Measurements from ENCODE around the gene PRR19.

DNA sequence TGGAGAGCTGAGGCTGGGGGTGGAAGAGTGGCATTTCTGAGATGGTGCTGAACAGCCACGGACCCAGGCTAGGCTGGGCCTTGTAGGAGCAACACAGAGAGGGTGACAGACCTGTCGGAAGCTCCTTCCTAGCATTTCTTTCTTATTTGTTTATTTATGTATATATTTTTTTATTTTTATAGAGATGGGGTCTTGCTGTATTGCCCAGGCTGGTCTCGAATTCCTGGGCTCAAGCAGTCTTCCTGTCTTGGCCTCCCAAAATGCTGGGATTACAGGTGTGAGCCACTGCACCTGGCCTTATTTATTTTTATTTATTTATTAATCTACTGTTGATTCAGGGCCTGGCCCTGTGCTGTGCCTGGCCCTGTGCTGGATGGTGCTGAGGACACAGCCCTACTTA is 26.4 kb upstream of the PRR19 start:
- TF ChIP-seq, protein P1, sequence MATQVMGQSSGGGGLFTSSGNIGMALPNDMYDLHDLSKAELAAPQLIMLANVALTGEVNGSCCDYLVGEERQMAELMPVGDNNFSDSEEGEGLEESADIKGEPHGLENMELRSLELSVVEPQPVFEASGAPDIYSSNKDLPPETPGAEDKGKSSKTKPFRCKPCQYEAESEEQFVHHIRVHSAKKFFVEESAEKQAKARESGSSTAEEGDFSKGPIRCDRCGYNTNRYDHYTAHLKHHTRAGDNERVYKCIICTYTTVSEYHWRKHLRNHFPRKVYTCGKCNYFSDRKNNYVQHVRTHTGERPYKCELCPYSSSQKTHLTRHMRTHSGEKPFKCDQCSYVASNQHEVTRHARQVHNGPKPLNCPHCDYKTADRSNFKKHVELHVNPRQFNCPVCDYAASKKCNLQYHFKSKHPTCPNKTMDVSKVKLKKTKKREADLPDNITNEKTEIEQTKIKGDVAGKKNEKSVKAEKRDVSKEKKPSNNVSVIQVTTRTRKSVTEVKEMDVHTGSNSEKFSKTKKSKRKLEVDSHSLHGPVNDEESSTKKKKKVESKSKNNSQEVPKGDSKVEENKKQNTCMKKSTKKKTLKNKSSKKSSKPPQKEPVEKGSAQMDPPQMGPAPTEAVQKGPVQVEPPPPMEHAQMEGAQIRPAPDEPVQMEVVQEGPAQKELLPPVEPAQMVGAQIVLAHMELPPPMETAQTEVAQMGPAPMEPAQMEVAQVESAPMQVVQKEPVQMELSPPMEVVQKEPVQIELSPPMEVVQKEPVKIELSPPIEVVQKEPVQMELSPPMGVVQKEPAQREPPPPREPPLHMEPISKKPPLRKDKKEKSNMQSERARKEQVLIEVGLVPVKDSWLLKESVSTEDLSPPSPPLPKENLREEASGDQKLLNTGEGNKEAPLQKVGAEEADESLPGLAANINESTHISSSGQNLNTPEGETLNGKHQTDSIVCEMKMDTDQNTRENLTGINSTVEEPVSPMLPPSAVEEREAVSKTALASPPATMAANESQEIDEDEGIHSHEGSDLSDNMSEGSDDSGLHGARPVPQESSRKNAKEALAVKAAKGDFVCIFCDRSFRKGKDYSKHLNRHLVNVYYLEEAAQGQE (IDR thresholded peaks at IDR 0.05; ENCODE audit: borderline replicate concordance) = no peak
- TF ChIP-seq CTCF (IDR thresholded peaks at IDR 0.05; ENCODE audit: poor library complexity, severe bottlenecking) = no peak
- no peak for TF ChIP-seq RAD21 (conservative IDR thresholded peaks at IDR 0.05)
- no peak for TF ChIP-seq POLR2AphosphoS5 (IDR thresholded peaks at IDR 0.05)
- no peak for TF ChIP-seq EZH2 (IDR thresholded peaks at IDR 0.05; ENCODE audit: borderline replicate concordance, insufficient read depth, low read length, poor library complexity, severe bottlenecking)
- no peak for TF ChIP-seq TAF1 (IDR thresholded peaks at IDR 0.05; ENCODE audit: low read depth)
- no peak for TF ChIP-seq SMC3 (conservative IDR thresholded peaks at IDR 0.05; ENCODE audit: poor library complexity)
- no peak for TF ChIP-seq EP300 (conservative IDR thresholded peaks at IDR 0.05; ENCODE audit: poor library complexity, severe bottlenecking)
- TF ChIP-seq MXI1 (conservative IDR thresholded peaks at IDR 0.05; ENCODE audit: poor library complexity, severe bottlenecking) = no peak

Measured in neural cell (in vitro differentiated cells).